ENCODE measurements around the gene ARHGAP12.

Gene ARHGAP12

GRCh38 chr10:31871266-31872065, 57.2 kb downstream of the ARHGAP12 start:
- Histone ChIP-seq H2AFZ (ENCODE audit: low read depth, low read length) (no peak overlapping the region), H3K9me3 (ENCODE audit: insufficient read depth, low read length, severe bottlenecking) (no peaks in the 10 kb centered on the region), H3K27me3 (ENCODE audit: insufficient read depth, low read length, poor library complexity) (no peaks in the 10 kb centered on the region), H4K20me1 (ENCODE audit: insufficient read depth, low read length) (0 out of 2 replicates have a peak, but pooled peaks cover 7% of the 10 kb centered on the region), H3K4me1 (ENCODE audit: insufficient read depth, low read length) (no peaks in the 10 kb centered on the region), H3K27ac (ENCODE audit: low read length) (no peak overlapping the region), H3K4me3 (ENCODE audit: low read depth in 1 of 2, low read length in 2 of 2) (no peak overlapping the region), H3K4me2 (ENCODE audit: insufficient read depth, low read length) (no peak overlapping the region), H3K79me2 (ENCODE audit: insufficient read depth, low read length) (peaks cover 15% of the 10 kb centered on the region), H3K36me3 (ENCODE audit: insufficient read depth, low read length) (no peaks in the 10 kb centered on the region), H3K9ac (ENCODE audit: low read depth, low read length) (no peak overlapping the region)
- ATAC-seq (ENCODE audit: insufficient read depth, low read depth) (no peak), DNase-seq (no peak)
- TF ChIP-seq, protein P1, sequence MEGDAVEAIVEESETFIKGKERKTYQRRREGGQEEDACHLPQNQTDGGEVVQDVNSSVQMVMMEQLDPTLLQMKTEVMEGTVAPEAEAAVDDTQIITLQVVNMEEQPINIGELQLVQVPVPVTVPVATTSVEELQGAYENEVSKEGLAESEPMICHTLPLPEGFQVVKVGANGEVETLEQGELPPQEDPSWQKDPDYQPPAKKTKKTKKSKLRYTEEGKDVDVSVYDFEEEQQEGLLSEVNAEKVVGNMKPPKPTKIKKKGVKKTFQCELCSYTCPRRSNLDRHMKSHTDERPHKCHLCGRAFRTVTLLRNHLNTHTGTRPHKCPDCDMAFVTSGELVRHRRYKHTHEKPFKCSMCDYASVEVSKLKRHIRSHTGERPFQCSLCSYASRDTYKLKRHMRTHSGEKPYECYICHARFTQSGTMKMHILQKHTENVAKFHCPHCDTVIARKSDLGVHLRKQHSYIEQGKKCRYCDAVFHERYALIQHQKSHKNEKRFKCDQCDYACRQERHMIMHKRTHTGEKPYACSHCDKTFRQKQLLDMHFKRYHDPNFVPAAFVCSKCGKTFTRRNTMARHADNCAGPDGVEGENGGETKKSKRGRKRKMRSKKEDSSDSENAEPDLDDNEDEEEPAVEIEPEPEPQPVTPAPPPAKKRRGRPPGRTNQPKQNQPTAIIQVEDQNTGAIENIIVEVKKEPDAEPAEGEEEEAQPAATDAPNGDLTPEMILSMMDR (IDR thresholded peaks at IDR 0.05; ENCODE audit: borderline replicate concordance, extremely low read depth, low read length, poor library complexity, severe bottlenecking), result no peak
- no peak for TF ChIP-seq EZH2 (IDR thresholded peaks at IDR 0.05; ENCODE audit: borderline replicate concordance, low read depth, low read length, severe bottlenecking)

- TF ChIP-seq EZH2 (IDR thresholded peaks at IDR 0.05; ENCODE audit: borderline replicate concordance, low read depth, low read length, severe bottlenecking), result no peak
- TF ChIP-seq, protein P1 (IDR thresholded peaks at IDR 0.05; ENCODE audit: borderline replicate concordance, extremely low read depth, low read length, poor library complexity, severe bottlenecking), result no peak
- H3K36me3 ChIP-seq (ENCODE audit: insufficient read depth, low read length), result no peaks in the 10 kb centered on the region
- H3K27ac ChIP-seq (ENCODE audit: low read length), result no peak overlapping the region
- ATAC-seq (ENCODE audit: insufficient read depth, low read depth), result no peak
- H4K20me1 ChIP-seq (ENCODE audit: insufficient read depth, low read length), result peaks cover 7% of the 10 kb centered on the region; the same call in 1 of the 2 replicates
- H3K4me2 ChIP-seq (ENCODE audit: insufficient read depth, low read length), result no peak overlapping the region
- H3K4me1 ChIP-seq (ENCODE audit: insufficient read depth, low read length), result no peaks in the 10 kb centered on the region
- no peaks in the 10 kb centered on the region for H3K9me3 ChIP-seq (ENCODE audit: insufficient read depth, low read length, severe bottlenecking)
- no peaks in the 10 kb centered on the region for H3K27me3 ChIP-seq (ENCODE audit: insufficient read depth, low read length, poor library complexity)
- peaks cover 15% of the 10 kb centered on the region for H3K79me2 ChIP-seq (ENCODE audit: insufficient read depth, low read length)
- no peak for DNase-seq
- H3K9ac ChIP-seq (ENCODE audit: low read depth, low read length), result no peak overlapping the region
- no peak overlapping the region for H3K4me3 ChIP-seq (ENCODE audit: low read depth in 1 of 2, low read length in 2 of 2)
- H2AFZ ChIP-seq (ENCODE audit: low read depth, low read length), result no peak overlapping the region
Measured at GRCh38 chr10:31867646-31868045, 61.0 kb downstream of the ARHGAP12 start.

GRCh38 chr10:31866118-31866670, 62.4 kb downstream of the ARHGAP12 start:
- Histone ChIP-seq H3K36me3 (ENCODE audit: insufficient read depth, low read length) (peaks cover 3% of the 10 kb centered on the region; the same call in 1 of the 2 replicates), H3K4me1 (ENCODE audit: insufficient read depth, low read length) (no peaks in the 10 kb centered on the region), H3K27ac (ENCODE audit: low read length) (no peak overlapping the region), H2AFZ (ENCODE audit: low read depth, low read length) (no peak overlapping the region), H3K9me3 (ENCODE audit: insufficient read depth, low read length, severe bottlenecking) (no peaks in the 10 kb centered on the region), H3K4me2 (ENCODE audit: insufficient read depth, low read length) (no peak overlapping the region), H3K9ac (ENCODE audit: low read depth, low read length) (no peak overlapping the region), H4K20me1 (ENCODE audit: insufficient read depth, low read length) (peaks cover 2% of the 10 kb centered on the region; the same call in 1 of the 2 replicates), H3K27me3 (ENCODE audit: insufficient read depth, low read length, poor library complexity) (no peaks in the 10 kb centered on the region), H3K79me2 (ENCODE audit: insufficient read depth, low read length) (peaks cover 9% of the 10 kb centered on the region; the same call in 1 of the 2 replicates), H3K4me3 (ENCODE audit: low read depth in 1 of 2, low read length in 2 of 2) (no peak overlapping the region)
- no peak for TF ChIP-seq EZH2 (IDR thresholded peaks at IDR 0.05; ENCODE audit: borderline replicate concordance, low read depth, low read length, severe bottlenecking)
- TF ChIP-seq, protein P1 (IDR thresholded peaks at IDR 0.05; ENCODE audit: borderline replicate concordance, extremely low read depth, low read length, poor library complexity, severe bottlenecking), result no peak
- ATAC-seq (ENCODE audit: insufficient read depth, low read depth) (no peak), DNase-seq (no peak)

Measured in DND-41 (cell line).